ENCODE results near the gene LRIG1.

DNA sequence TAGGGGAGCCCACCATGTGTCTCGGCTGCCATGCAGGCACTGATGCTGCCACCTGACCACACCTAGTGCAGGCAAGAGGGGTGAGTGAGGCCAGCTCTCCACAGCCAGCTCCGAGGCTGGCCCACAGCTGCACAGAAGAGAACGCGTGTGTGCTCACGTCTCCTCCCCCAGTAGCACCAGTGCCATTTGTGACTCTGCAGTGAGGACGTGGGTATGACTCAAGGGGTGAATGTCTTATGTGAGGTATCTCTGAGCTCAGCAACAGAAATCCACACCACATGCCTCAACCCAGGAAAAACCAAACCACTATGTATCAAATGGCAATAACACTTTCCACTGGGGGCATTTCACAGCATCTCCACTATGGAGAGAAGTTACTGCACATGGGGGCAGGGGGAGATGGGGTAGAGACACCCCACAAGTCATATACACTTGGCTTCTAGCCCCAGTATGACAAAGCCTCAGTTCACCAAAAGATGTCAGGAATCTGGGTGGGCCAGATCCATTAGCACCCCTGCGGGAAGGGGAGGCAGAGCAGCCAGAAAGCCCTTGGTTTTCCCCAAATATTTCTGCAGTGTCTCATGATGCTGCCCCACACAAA, 87.6 kb downstream of the LRIG1 start:
- TF ChIP-seq CTCF (IDR thresholded peaks at IDR 0.05): no peak
- TF ChIP-seq EP300 (IDR thresholded peaks at IDR 0.05): no peak
- TF ChIP-seq POLR2A (IDR thresholded peaks at IDR 0.05): no peak
- TF ChIP-seq POLR2AphosphoS5 (IDR thresholded peaks at IDR 0.05): no peak

Data from upper lobe of left lung (tissue), 4 donors.